ENCODE measurements around the gene ZFP37. TPM values are rescaled to one million over a fixed set of nuclear protein-coding genes. Genes with fewer than 3 reads are reported as not detected.
"Not testable (repeated sequence)": the region's sequence is repeated elsewhere in the genome, so short reads cannot be mapped to it uniquely, and the experiment has no call there.

ZFP37 gene
- 2.4 TPM for total RNA-seq
- long read RNA-seq, full-length matches to known transcripts, result 4 of 5 reads
- long read RNA-seq, partial matches to known transcripts, result 0 of 5 reads
- long read RNA-seq, other reads (novel, unspliced or antisense), result 1 of 5 reads

DNA sequence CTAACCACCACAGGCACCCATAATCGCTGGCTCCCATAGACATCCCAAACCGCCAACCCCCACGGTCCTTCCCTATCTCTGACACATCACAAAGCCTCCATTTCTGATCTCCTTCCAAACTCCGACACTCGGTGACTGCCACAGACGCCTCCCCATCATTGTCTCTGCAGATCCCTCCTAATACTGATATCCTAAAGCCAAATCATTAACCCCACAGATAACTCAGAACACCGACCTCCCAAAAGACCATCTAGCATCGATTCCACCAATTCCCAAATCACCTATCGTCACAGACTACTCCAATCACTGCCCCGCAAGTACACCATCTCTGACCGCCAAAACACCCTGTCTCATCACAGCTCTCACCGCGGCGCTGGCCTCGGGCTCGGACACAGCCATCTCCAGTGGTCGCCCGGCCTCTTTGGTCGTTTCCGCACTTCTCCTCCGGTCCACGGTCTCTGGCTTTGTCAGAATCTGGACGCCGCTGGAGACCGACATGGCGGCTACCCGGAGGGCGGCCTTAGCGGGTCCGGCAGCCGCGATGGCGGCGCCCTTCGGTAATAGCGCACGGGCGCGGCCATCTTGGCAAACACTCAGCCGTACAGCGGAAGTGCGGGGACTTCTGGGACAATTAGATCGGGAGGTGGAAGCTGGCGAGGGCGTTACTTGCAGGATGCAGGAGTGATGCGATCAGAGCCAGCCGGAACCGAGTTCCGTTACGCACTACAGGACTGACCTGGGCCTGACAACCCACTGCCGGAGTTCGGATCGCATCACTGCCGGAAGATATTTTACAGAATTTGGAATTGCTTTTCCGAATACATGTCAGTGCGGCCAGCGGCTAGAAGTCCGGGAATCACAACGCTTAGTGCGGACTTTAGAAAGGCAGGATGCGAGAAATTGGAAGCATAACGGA lies at the start of gene ZFP37:
ZFP37 (minus strand) TSS at position 534 of the 916 bp plus-strand sequence; CDS start at position 498, 36 bp downstream.
- Histone ChIP-seq H3K4me3 (peak within 1 kb of the TSS; percentile 71), H3K27me3 (peaks cover 18% of the 10 kb centered on the region), H3K27ac (peak within 1 kb of the TSS; percentile 73), H3K4me1 (no peaks in the 10 kb centered on the region), H3K36me3 (no peaks in the 10 kb centered on the region), H3K9me3 (peaks cover 27% of the 10 kb centered on the region)
- TF ChIP-seq, protein P1, sequence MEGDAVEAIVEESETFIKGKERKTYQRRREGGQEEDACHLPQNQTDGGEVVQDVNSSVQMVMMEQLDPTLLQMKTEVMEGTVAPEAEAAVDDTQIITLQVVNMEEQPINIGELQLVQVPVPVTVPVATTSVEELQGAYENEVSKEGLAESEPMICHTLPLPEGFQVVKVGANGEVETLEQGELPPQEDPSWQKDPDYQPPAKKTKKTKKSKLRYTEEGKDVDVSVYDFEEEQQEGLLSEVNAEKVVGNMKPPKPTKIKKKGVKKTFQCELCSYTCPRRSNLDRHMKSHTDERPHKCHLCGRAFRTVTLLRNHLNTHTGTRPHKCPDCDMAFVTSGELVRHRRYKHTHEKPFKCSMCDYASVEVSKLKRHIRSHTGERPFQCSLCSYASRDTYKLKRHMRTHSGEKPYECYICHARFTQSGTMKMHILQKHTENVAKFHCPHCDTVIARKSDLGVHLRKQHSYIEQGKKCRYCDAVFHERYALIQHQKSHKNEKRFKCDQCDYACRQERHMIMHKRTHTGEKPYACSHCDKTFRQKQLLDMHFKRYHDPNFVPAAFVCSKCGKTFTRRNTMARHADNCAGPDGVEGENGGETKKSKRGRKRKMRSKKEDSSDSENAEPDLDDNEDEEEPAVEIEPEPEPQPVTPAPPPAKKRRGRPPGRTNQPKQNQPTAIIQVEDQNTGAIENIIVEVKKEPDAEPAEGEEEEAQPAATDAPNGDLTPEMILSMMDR (IDR thresholded peaks at IDR 0.05), result no peak
- intact Hi-C loops (cut with DNase I), result no loop called here
- DNase-seq (peak; percentile 93), ATAC-seq (peak; percentile 99)

DNA sequence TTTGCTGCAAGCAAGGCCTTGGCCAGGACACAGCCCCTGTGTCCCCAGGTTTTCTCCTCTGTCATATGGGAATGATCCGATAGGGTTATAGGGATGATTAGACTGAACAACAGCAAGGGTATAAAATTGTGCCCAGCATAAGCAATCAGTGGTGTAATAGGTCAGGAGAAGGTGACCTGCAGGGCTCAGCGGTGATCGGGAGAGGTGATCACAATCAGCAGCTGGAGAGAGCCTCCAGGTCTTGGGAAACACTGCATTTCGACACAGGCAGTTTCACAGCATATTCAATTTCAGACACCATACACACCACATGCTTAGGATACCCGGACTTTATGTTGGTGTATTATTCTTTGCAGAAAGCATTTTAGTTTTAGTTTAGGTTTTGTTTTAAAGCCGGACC lies 48.8 kb upstream of the ZFP37 start:
- H3K4me3 ChIP-seq; intact Hi-C loops (cut with DNase I); H3K9me3 ChIP-seq; H3K36me3 ChIP-seq; ATAC-seq; DNase-seq; H3K27me3 ChIP-seq; H3K4me1 ChIP-seq; H3K27ac ChIP-seq: not testable (repeated sequence)

DNA sequence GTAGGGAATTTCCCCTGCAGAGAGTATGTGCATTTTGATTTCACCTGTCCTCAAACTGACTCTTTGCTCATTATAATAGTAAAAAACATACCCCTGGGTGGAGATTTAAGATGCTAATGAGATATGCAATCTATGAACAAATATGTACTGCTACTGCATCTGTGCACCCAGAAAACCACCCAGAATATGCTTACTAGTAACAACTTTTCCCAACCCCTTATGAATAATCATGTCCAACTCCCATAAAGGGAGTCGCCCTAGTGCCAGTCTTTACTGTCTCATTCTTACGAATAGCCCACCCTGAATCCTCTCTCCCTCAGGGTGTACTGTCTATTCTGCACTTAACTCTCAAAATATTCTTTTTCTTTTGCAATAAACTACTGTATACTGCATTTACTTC lies 39.0 kb upstream of the ZFP37 start:
- intact Hi-C loops (cut with DNase I), result no loop called here
- peaks cover 37% of the 10 kb centered on the region for H3K27me3 ChIP-seq
- H3K9me3 ChIP-seq, result no peaks in the 10 kb centered on the region
- H3K27ac ChIP-seq, result no peak overlapping the region
- H3K4me3 ChIP-seq, result no peak overlapping the region
- TF ChIP-seq, protein P1 (IDR thresholded peaks at IDR 0.05), result no peak
- no peaks in the 10 kb centered on the region for H3K36me3 ChIP-seq
- DNase-seq (no peak), ATAC-seq (no peak)
- no peaks in the 10 kb centered on the region for H3K4me1 ChIP-seq

DNA sequence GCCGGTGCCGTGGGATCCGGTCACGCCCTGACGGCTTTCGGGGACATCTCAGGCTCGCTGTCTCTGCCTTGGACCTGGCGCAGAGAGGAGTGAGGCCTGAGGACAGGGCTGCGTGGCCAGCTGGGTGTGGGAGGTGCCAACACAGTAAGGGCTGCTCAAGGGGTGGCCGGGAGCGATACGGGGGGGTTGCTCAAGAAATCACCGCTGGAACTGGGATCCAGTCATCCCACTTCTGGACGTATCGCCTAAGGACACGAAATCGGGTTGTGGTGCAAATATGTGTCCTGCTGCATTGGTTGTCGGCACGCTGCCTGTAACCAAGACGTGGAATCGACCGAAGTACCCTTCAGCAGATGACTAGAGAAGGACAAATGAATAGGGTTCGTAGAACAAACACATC lies 33.4 kb upstream of the ZFP37 start:
- H3K27ac ChIP-seq; H3K36me3 ChIP-seq; intact Hi-C loops (cut with DNase I); ATAC-seq; H3K4me3 ChIP-seq; H3K9me3 ChIP-seq; DNase-seq; H3K4me1 ChIP-seq: not testable (repeated sequence)
- H3K27me3 ChIP-seq, result peaks cover 45% of the 10 kb centered on the region

DNA sequence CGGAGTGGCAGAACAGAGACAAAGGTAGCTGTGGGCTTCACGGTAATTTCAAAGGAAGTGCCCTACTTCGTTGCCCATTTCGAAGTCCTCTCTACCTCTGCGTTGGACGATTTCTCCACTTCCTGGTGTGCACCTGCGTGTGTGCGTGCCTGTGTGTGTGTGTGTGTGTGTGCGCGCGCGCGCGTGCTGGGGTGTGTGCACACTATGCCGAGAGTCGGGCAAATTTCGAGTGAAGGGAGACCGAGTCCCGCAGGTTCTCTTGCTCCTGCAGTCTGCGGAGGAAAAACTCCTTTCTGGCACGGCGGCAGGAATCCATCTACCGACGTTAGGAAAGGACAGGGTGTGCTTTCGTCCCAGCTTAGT lies 32.6 kb upstream of the ZFP37 start:
- ATAC-seq; H3K27ac ChIP-seq; H3K4me3 ChIP-seq; intact Hi-C loops (cut with DNase I); H3K36me3 ChIP-seq; H3K4me1 ChIP-seq; H3K9me3 ChIP-seq; DNase-seq: not testable (repeated sequence)
- peaks cover 42% of the 10 kb centered on the region for H3K27me3 ChIP-seq

DNA sequence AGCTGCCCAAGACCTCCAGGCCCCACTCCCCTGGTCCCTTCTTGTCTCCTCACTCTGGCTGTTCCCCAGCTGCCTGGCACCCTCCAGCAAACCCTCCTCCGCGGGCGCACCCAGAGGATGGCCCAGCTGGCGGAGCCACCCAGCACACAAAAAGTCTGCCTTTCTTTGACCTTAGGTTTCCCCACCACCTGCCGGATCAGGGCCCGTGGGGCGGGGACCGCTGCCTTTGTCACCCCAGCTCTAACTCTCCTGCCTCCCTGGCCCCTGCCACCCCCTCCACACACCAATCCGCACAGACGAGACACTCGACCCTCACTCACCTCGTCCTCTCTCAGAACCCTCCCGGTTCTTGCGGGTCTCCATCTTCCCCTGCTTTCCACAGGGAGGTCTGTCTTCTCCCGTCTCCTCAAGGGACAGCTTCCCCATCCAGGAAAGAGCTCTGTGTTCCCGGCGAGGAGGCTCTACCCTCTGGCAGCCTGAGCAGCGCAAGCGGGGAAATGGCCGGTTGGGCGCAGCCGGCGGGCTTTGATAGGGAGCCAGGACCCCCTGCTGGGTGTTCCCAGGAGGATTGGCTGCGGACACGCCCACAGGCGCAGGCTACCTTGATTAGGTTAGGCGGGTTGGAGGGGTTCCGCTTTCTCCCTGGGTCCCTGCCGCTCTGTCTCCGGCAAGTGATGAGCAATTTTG lies 32.1 kb upstream of the ZFP37 start:
- H3K27ac ChIP-seq; ATAC-seq; H3K4me1 ChIP-seq; intact Hi-C loops (cut with DNase I); H3K36me3 ChIP-seq; H3K9me3 ChIP-seq; H3K4me3 ChIP-seq: not testable (repeated sequence)
- peaks cover 37% of the 10 kb centered on the region for H3K27me3 ChIP-seq
- DNase-seq, result peak; percentile 57

DNA sequence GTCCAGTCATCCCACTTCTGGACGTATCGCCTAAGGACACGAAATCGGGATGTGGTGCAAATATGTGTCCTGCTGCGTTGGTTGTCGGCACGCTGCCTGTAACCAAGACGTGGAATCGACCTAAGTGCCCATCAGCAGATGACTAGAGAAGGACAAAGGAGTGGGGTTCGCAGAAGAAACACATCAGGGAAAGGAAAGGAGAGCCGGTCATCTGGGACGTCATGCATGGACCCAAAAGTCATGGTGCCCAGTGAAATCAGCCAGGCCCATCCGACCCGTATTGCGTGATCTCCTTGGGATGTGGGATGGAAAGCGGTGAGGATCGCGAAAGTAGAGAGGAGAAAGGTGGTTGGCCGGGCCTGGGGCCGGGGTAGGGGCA lies 6.4 kb upstream of the ZFP37 start:
- H3K9me3 ChIP-seq; H3K27ac ChIP-seq; H3K4me1 ChIP-seq; H3K36me3 ChIP-seq; ATAC-seq; H3K4me3 ChIP-seq; intact Hi-C loops (cut with DNase I); DNase-seq: not testable (repeated sequence)
- peaks cover 22% of the 10 kb centered on the region for H3K27me3 ChIP-seq

DNA sequence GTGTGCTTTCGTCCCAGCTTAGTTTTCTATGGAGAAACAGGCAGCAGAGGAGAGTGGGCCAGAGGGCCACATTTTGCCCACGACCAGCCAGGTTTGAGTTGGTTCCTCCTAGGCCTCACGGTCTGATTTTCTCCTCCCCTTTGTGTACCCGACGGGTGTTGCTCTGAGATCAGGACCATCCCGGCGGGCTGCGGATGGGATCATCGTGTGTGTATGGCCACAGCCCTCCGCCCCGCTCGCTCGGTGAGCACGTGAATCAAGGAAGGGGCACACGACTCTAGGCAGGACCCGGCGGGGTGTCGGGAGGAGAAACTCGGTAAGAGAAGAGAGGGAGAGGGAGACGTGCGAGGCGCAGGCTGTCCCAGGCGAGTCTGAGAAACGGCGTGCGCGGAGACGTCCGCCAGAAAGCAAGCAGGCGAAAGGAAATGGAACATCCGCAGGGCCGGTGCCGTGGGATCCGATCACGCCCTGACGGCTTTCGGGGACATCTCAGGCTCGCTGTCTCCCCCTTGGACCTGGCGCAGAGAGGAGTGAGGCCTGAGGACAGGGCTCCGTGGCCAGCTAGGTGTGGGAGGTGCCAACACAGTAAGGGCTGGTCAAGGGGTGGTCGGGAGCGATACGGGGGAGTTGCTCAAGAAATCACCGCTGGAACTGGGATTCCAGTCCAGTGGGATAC lies 5.9 kb upstream of the ZFP37 start:
- H3K4me3 ChIP-seq; H3K4me1 ChIP-seq; ATAC-seq; DNase-seq; H3K27ac ChIP-seq; intact Hi-C loops (cut with DNase I); H3K36me3 ChIP-seq; H3K9me3 ChIP-seq: not testable (repeated sequence)
- peaks cover 25% of the 10 kb centered on the region for H3K27me3 ChIP-seq

DNA sequence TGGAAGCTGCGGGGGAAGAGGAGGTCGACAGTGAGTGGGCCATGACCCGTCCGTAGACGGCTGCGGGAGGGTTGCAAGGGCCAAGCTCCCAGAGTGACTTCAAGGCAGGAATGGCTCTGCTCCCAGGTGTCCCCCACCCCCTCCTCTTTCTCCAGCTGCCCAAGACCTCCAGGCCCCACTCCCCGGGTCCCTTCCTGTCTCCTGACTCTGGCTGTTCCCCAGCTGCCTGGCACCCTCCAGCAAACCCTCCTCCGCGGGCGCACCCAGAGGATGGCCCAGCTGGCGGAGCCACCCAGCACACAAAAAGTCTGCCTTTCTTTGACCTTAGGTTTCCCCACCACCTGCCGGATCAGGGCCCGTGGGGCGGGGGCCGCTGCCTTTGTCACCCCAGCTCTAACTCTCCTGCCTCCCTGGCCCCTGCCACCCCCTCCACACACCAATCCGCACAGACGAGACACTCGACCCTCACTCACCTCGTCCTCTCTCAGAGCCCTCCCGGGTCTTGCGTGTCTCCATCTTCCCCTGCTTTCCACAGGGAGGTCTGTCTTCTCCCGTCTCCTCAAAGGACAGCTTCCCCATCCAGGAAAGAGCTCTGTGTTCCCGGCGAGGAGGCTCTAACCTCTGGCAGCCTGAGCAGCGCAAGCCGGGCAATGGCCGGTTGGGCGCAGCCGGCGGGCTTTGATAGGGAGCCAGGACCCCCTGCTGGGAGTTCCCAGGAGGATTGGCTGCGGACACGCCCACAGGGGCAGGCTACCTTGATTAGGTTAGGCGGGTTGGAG lies 4.7 kb upstream of the ZFP37 start:
- H3K36me3 ChIP-seq; H3K9me3 ChIP-seq; intact Hi-C loops (cut with DNase I); H3K4me1 ChIP-seq; ATAC-seq; H3K27ac ChIP-seq; H3K4me3 ChIP-seq: not testable (repeated sequence)
- DNase-seq, result peak; percentile 56
- peaks cover 25% of the 10 kb centered on the region for H3K27me3 ChIP-seq

DNA sequence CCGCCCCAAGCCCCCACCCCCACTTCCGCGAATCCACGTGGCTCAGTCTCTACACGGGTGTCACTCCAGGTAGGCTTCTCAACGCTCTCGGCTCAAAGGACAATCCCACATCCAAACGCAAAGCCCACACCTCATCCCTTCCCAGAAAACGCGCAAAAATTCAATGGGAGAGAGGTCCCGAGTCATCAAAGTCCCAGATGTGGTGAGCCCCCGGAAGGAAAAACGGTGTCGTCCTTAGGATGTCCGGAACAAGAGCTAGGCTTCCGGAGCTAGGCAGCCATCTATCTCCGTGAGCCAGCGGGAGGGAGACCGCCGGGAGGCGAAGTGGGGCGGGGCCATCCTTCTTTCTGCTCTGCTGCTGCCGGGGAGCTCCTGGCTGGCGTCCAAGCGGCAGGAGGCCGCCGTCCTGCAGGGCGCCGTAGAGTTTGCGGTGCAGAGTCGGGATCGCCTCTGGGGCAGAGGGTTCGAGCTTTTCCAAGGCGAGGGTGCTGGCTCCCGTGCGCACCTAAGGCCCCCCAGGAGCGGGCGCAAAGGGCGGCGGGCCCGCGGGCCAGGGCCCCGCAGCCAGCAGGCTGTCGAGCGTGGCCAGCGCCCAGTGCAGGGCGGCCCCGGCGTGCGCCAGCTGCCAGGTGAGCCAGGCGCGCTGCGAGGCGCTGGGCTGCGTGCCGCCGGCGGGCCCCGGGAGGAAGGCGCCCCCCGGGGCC lies 3.2 kb upstream of the ZFP37 start:
- peaks cover 25% of the 10 kb centered on the region for H3K27me3 ChIP-seq
- intact Hi-C loops (cut with DNase I); ATAC-seq; H3K4me1 ChIP-seq; H3K4me3 ChIP-seq; H3K27ac ChIP-seq; H3K36me3 ChIP-seq; H3K9me3 ChIP-seq: not testable (repeated sequence)
- peak; percentile 60 for DNase-seq

Data from upper lobe of right lung (tissue), 1 donor.